SK-MEL-5 (cell line): ENCODE results near the gene RANBP3. TPM values are rescaled to one million over a fixed set of nuclear protein-coding genes. Genes with fewer than 3 reads are reported as not detected.

Source experiments
- DNase-seq: peaks from one replicate; pipeline ENCODE4 v3.0.0-alpha.2; 2016; ENCODE audit warnings: low read depth, low spot score
- in situ Hi-C: cut with HindIII; loops from 2 replicates; pipeline ENCODE4 v1.10.0; 2016; ENCODE audit warnings: low sequenced_read_pairs, high pct_unique_total_duplicates, low pct_unique_long_range_greater_than_20kb
- total RNA-seq: library from RNA; depleted of rRNA; stranded (reverse); fragments of >200 nt; shearing (Covaris generic); gene quantifications from 2 replicates; pipeline ENCODE4 v1.2.3, GENCODE V29; 2014

RANBP3 gene
- total RNA-seq, 1 experiment from 2014 or later = 26.7 TPM

- in situ Hi-C loops = no loop called here
Observed at GRCh38 chr19:5907241-5907640, 70.7 kb downstream of the RANBP3 start.

GRCh38 chr19:5905114-5905778, 72.7 kb downstream of the RANBP3 start:
- DNase-seq = no peak
- in situ Hi-C loops = no loop called here

More at GRCh38 chr19:5907241-5907640, 70.7 kb downstream of the RANBP3 start:
- DNase-seq = no peak

GRCh38 chr19:5904352-5905113, 73.4 kb downstream of the RANBP3 start, which contains the start of gene VMAC:
TSS of gene VMAC (plus strand) at chr19:5904872. CDS start at chr19:5904891, 19 bp downstream.
- in situ Hi-C loops = no loop called here
- peak; percentile 99 for DNase-seq

GRCh38 chr19:5903624-5904351, 74.2 kb downstream of the RANBP3 start, which contains the start of gene NDUFA11:
TSS of gene NDUFA11 (minus strand) at chr19:5903790. CDS start at chr19:5903708, 82 bp downstream.
- peak; percentile 91 for DNase-seq
- in situ Hi-C loops = no loop called here

- DNase-seq = no peak
- in situ Hi-C loops = no loop called here
Observed at GRCh38 chr19:5903056-5903623, 74.8 kb downstream of the RANBP3 start.

- DNase-seq = no peak
- in situ Hi-C loops = no loop called here
Observed at GRCh38 chr19:5900976-5901375, 77.0 kb downstream of the RANBP3 start.

- DNase-seq = no peak
- in situ Hi-C loops = no loop called here
Observed at GRCh38 chr19:5899728-5900526, 78.0 kb downstream of the RANBP3 start.

GRCh38 chr19:5897189-5897969, 80.6 kb downstream of the RANBP3 start:
- in situ Hi-C loops = no loop called here
- no peak for DNase-seq

GRCh38 chr19:5896365-5897076, 81.4 kb downstream of the RANBP3 start:
- in situ Hi-C loops = no loop called here
- no peak for DNase-seq

GRCh38 chr19:5895890-5896289, 82.0 kb downstream of the RANBP3 start:
- in situ Hi-C loops = no loop called here
- no peak for DNase-seq

GRCh38 chr19:5895409-5895808, 82.5 kb downstream of the RANBP3 start:
- in situ Hi-C loops = no loop called here
- no peak for DNase-seq

GRCh38 chr19:5894704-5895349, 83.1 kb downstream of the RANBP3 start:
- DNase-seq = no peak
- in situ Hi-C loops = no loop called here

- in situ Hi-C loops = no loop called here
Observed at GRCh38 chr19:5893907-5894703, 83.8 kb downstream of the RANBP3 start.

GRCh38 chr19:5893296-5893903, 84.5 kb downstream of the RANBP3 start:
- DNase-seq = no peak
- in situ Hi-C loops = no loop called here

More at GRCh38 chr19:5893907-5894703, 83.8 kb downstream of the RANBP3 start:
- DNase-seq = no peak
